ENCODE measurements around the gene ATP1A2.

The ATP1A2 gene

GRCh38 chr1:160156361-160156760 lies 40.8 kb downstream of the ATP1A2 start:
- no peak for DNase-seq (ENCODE audit: low spot score)
- no peak overlapping the region for H3K27ac ChIP-seq
- ChIA-PET POLR2A (ENCODE audit: low non-redundant PET) (no interaction called here), CTCF (no interaction called here)
- TF ChIP-seq, protein P1, sequence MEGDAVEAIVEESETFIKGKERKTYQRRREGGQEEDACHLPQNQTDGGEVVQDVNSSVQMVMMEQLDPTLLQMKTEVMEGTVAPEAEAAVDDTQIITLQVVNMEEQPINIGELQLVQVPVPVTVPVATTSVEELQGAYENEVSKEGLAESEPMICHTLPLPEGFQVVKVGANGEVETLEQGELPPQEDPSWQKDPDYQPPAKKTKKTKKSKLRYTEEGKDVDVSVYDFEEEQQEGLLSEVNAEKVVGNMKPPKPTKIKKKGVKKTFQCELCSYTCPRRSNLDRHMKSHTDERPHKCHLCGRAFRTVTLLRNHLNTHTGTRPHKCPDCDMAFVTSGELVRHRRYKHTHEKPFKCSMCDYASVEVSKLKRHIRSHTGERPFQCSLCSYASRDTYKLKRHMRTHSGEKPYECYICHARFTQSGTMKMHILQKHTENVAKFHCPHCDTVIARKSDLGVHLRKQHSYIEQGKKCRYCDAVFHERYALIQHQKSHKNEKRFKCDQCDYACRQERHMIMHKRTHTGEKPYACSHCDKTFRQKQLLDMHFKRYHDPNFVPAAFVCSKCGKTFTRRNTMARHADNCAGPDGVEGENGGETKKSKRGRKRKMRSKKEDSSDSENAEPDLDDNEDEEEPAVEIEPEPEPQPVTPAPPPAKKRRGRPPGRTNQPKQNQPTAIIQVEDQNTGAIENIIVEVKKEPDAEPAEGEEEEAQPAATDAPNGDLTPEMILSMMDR (conservative IDR thresholded peaks at IDR 0.05; ENCODE audit: low read depth): no peak

- TF ChIP-seq, protein P1 (conservative IDR thresholded peaks at IDR 0.05; ENCODE audit: low read depth): no peak
These were observed 41.6 kb downstream of the ATP1A2 start for GRCh38 chr1:160157174-160157573.

DNA sequence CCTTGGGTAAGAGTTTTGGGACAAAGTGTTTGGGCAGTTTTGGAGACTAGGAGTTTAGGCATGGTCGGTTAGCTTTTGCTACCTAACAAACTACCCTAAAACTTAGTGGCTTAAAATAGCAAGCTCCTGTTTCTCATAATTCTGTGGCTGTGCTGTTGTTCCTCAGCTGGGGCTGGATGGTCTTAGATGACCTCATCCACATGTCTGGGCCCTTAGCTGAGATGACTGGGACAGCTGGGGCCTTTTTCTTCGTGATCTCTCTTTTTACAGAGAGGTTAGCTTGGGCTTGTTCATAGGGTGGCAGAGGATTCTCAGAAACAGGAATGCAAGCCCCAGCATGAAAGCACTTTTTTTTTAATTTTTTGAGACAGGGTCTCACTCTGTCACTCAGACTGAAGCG lies 42.5 kb downstream of the ATP1A2 start:
- CTCF ChIA-PET: interaction anchor here (0.7 kb wide), 1 partner anchor 10 kb away, joined by 3 read pairs; no protein-coding TSS in a partner anchor
- TF ChIP-seq, protein P1 (conservative IDR thresholded peaks at IDR 0.05; ENCODE audit: low read depth): no peak

More at GRCh38 chr1:160157174-160157573, 41.6 kb downstream of the ATP1A2 start:
- H3K27ac ChIP-seq: no peak overlapping the region
- CTCF ChIA-PET: no interaction called here
- no peak for DNase-seq (ENCODE audit: low spot score)
- POLR2A ChIA-PET (ENCODE audit: low non-redundant PET): no interaction called here

GRCh38 chr1:160158534-160158933 lies 43.0 kb downstream of the ATP1A2 start:
- CTCF ChIA-PET: interaction anchor here (0.7 kb wide), 1 partner anchor 11 kb away, joined by 3 read pairs; no protein-coding TSS in a partner anchor
- POLR2A ChIA-PET (ENCODE audit: low non-redundant PET): no interaction called here

More for the DNA sequence above, 42.5 kb downstream of the ATP1A2 start:
- H3K27ac ChIP-seq: no peak overlapping the region
- DNase-seq (ENCODE audit: low spot score): no peak
- POLR2A ChIA-PET (ENCODE audit: low non-redundant PET): no interaction called here

DNA sequence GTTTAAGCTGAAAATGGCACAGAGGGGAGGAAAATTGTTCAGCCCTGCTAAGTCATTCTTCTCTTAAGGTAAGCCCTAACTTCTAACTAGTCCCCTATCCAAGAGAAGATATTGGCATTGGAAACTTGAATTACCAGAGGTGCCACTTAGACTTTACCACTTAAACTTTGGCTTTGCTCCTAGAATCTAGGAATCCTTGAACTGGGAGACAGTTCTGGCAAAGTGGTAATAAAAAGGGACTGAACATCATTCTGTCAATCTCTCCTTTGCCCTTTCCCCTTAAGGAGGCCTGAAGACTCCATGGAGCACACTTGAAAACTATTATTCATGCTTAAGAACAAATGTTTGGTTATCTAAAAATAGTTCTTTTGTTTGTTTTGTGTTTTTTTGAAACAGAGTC lies 44.3 kb downstream of the ATP1A2 start:
- ChIA-PET POLR2A (ENCODE audit: low non-redundant PET) (no interaction called here), CTCF (no interaction called here)
- TF ChIP-seq, protein P1 (conservative IDR thresholded peaks at IDR 0.05; ENCODE audit: low read depth): no peak
- DNase-seq (ENCODE audit: low spot score): no peak
- no peak overlapping the region for H3K27ac ChIP-seq

More at GRCh38 chr1:160158534-160158933, 43.0 kb downstream of the ATP1A2 start:
- no peak for DNase-seq (ENCODE audit: low spot score)
- H3K27ac ChIP-seq: no peak overlapping the region
- TF ChIP-seq, protein P1 (conservative IDR thresholded peaks at IDR 0.05; ENCODE audit: low read depth): no peak

- TF ChIP-seq, protein P1 (conservative IDR thresholded peaks at IDR 0.05; ENCODE audit: low read depth): no peak
- ChIA-PET CTCF (interaction anchor here (0.8 to 1.5 kb wide), 2 partner anchors 9 to 31 kb away, joined by 3 to 4 read pairs; no protein-coding TSS in a partner anchor), POLR2A (ENCODE audit: low non-redundant PET) (no interaction called here)
- H3K27ac ChIP-seq: no peak overlapping the region
- DNase-seq (ENCODE audit: low spot score): no peak
These were observed 46.6 kb downstream of the ATP1A2 start for GRCh38 chr1:160161965-160162705.

All from RWPE1 (cell line).